PC-3 (cell line): Measurements from ENCODE around the gene TAS2R38. TPM values are rescaled to one million over a fixed set of nuclear protein-coding genes. Genes with fewer than 3 reads are reported as not detected.

Source experiments
- total RNA-seq: library from RNA; depleted of rRNA; stranded (reverse); fragments of >200 nt; gene quantifications from 2 replicates; pipeline ENCODE4 v1.2.3, GENCODE V29; 2014; rRNA removed

TAS2R38 gene
- total RNA-seq, 1 experiment from 2014 or later, result not detected

Other genes with a start within 250 kb of the TAS2R38 start
- gene SSBP1, start 235.4 kb downstream of the TAS2R38 start, total RNA-seq, result 212 and 269 TPM in 2 replicates
- 0.40 TPM in 1 of 2 replicates, not detected in the other for gene TAS2R3, start 209.7 kb downstream of the TAS2R38 start, total RNA-seq
- gene TAS2R4, start 197.1 kb downstream of the TAS2R38 start, total RNA-seq, result 0.35 TPM in 1 of 2 replicates, not detected in the other
- gene TAS2R5, start 183.6 kb downstream of the TAS2R38 start, total RNA-seq, result 0.26 and 1.4 TPM in 2 replicates
- not detected in 2 replicates for gene PRSS37, start 132.3 kb downstream of the TAS2R38 start, total RNA-seq
- not detected in 2 replicates for gene OR9A4, start 57.4 kb downstream of the TAS2R38 start, total RNA-seq
- not detected in 2 replicates for gene CLEC5A, start 26.8 kb downstream of the TAS2R38 start, total RNA-seq
- gene MGAM, start 22.1 kb upstream of the TAS2R38 start, total RNA-seq, result not detected in 2 replicates
- not detected in 2 replicates for gene MGAM2, start 137.9 kb upstream of the TAS2R38 start, total RNA-seq